H1 (cell line): ENCODE measurements around the gene AARSD1. TPM values are rescaled to one million over a fixed set of nuclear protein-coding genes. Genes with fewer than 3 reads are reported as not detected.

Experiments
- CHD7 ChIP-seq: fragments of 300-600 bp; sonication (generic); IDR thresholded peaks from 2 replicates; pipeline ENCODE4 v1.7.1; 2012; ENCODE audit warnings: low read length, moderate library complexity, mild to moderate bottlenecking, inconsistent platforms; ENCODE audit not compliant: insufficient replicate concordance
- KDM5A ChIP-seq: fragments of 200-600 bp; IDR thresholded peaks from 2 replicates; pipeline ENCODE4 v1.7.1; 2012; ENCODE audit warnings: mild to moderate bottlenecking, low read length, inconsistent platforms, mixed read lengths
- RXRA ChIP-seq: IDR thresholded peaks from 2 replicates; pipeline ENCODE4 v1.6.1; 2011; ENCODE audit warnings: low read depth, mild to moderate bottlenecking, low read length, moderate library complexity; ENCODE audit not compliant: insufficient read depth
- SAP30 ChIP-seq: fragments of 300-600 bp; sonication (generic); IDR thresholded peaks from 2 replicates; pipeline ENCODE4 v1.7.1; 2012; ENCODE audit warnings: low read length, moderate library complexity, mild to moderate bottlenecking, inconsistent platforms; ENCODE audit not compliant: insufficient read depth, insufficient replicate concordance
- SP4 ChIP-seq: IDR thresholded peaks from 2 replicates; pipeline ENCODE4 v1.6.1; 2012; ENCODE audit warnings: low read length, inconsistent platforms
- polyA plus RNA-seq, 7 experiments: library from polyadenylated mRNA; depleted of rRNA in 3 of 7; stranded (reverse) in 5 of 7; unstranded in 2 of 7; fragments of >200 nt in 5 of 7; fragments of 200-250 nt in 2 of 7; gene quantifications; 1 replicate in 5 of 7; 2 replicates in 1 of 7; 4 replicates in 1 of 7; pipeline versions ENCODE4 v1.2.1 to v1.2.3, GENCODE V29; 2011 to 2013; ENCODE audit warnings: missing spikeins in 2 of 7, mixed read lengths in 2 of 7
- total RNA-seq: library from RNA; stranded (reverse); fragmentation: NEBNext Ultra II Directional; extraction: Animal tissue kit (Norgen Biotek cat#: 25700); gene quantifications from 2 replicates; pipeline ENCODE4 v1.2.1, GENCODE V29; 2021

Gene AARSD1
- total and polyA plus RNA-seq, 2 of the 8 experiments (the other 6 are each of a cell fraction or from before 2014, with no cell fraction given): 51.5 to 58.8 TPM

GRCh38 chr17:42997390-42997983 lies 33.2 kb upstream of the AARSD1 start (continued):
- TF ChIP-seq CHD7 (no peak), SAP30 (no peak), KDM5A (no peak), RXRA (no peak), SP4 (no peak)
